HepG2 (cell line): Measurements from ENCODE around the gene TOGARAM1. TPM values are rescaled to one million over a fixed set of nuclear protein-coding genes. Genes with fewer than 3 reads are reported as not detected.

ENCODE experiments used
- ATAC-seq: fragments of 200-7000 bp; cut with Tn5 transposase; 3 replicates; pipeline ENCODE4 v1.9.1; 2020; ENCODE audit warnings: mild to moderate bottlenecking, moderate library complexity
- BruUV-seq: library from RNA; stranded (reverse); fragments of 400-500 nt; replicated peaks from 2 replicates; lab custom pipeline; 2021; lab: Mats Ljungman, UMichigan
- CTCF ChIA-PET: fragments of 300-600 bp; formaldehyde crosslinking; extraction: SDS; loops from one replicate; lab custom pipeline; 2021; ENCODE audit warnings: low total read pairs, inconsistent platforms, low intra/inter-chr PET ratio; lab: Yijun Ruan, JAX
- POLR2A ChIA-PET: fragments of 350-600 bp; sonication (Branson Sonifier 250); formaldehyde crosslinking; loops from one replicate; lab custom pipeline; 2020; ENCODE audit warnings: antibody characterized with exemption, inconsistent platforms; lab: Yijun Ruan, JAX
- DNase-seq: peaks from one replicate; pipeline ENCODE4 v3.0.0-alpha.2; 2015; ENCODE audit warnings: low spot score
- FAIRE-seq: peaks from 3 replicates; lab custom pipeline; 2011; peaks lifted over from hg19 to GRCh38; lab: Jason Lieb, UNC
- H2AFZ ChIP-seq: one replicate; pipeline ENCODE4 v1.6.1; 2011; ENCODE audit warnings: low read length, inconsistent platforms
- H3K27ac ChIP-seq: fragments of 300-600 bp; 3 replicates; pipeline ENCODE4 v1.8.0; 2011; ENCODE audit warnings: mixed run types, mild to moderate bottlenecking, mixed read lengths, low read length, inconsistent platforms; ENCODE audit not compliant: insufficient read depth; ENCODE audit errors: extremely low read length
- H3K27me3 ChIP-seq, 2 experiments: fragments of 200-600 bp in 1 of 2; 2 replicates in 1 of 2; 3 replicates in 1 of 2; pipeline versions ENCODE4 v1.6.0 to v1.8.0; 2011; ENCODE audit warnings: low read length in 2 of 2, mild to moderate bottlenecking in 2 of 2, moderate library complexity in 2 of 2, inconsistent platforms in 1 of 2; ENCODE audit not compliant: insufficient read depth in 2 of 2, control insufficient read depth in 1 of 2
- H3K36me3 ChIP-seq, 2 experiments: fragments of 200-600 bp in 1 of 2; replicated peaks in 1 of 2; 2 replicates in 1 of 2; 3 replicates in 1 of 2; pipeline versions ENCODE4 v1.5.1 to v1.8.0; 2011; ENCODE audit warnings: low read length in 2 of 2, inconsistent platforms in 1 of 2; ENCODE audit not compliant: insufficient read depth in 2 of 2, control insufficient read depth in 1 of 2
- H3K4me1 ChIP-seq: 2 replicates; pipeline ENCODE4 v1.5.1; 2012; ENCODE audit warnings: low read length, inconsistent platforms; ENCODE audit not compliant: insufficient read depth
- H3K4me2 ChIP-seq: 2 replicates; pipeline ENCODE4 v1.6.0; 2011; ENCODE audit warnings: low read depth, low read length, inconsistent platforms
- H3K4me3 ChIP-seq, 3 experiments: fragments of 200-600 bp in 1 of 3; sonication (generic), shearing (Covaris generic) in 1 of 3; replicated peaks in 1 of 3; 2 replicates each; pipeline ENCODE4 v1.5.1; 2011 to 2016; ENCODE audit warnings: low read length in 3 of 3, inconsistent platforms in 2 of 3, low read depth in 2 of 3, mild to moderate bottlenecking in 2 of 3, control low read depth in 1 of 3, mixed read lengths in 1 of 3; ENCODE audit not compliant: insufficient read depth in 1 of 3
- H3K79me2 ChIP-seq: one replicate; pipeline ENCODE4 v1.6.1; 2011; ENCODE audit warnings: low read length, inconsistent platforms; ENCODE audit not compliant: insufficient read depth
- H3K9ac ChIP-seq: 2 replicates; pipeline ENCODE4 v1.6.0; 2011; ENCODE audit warnings: mild to moderate bottlenecking, low read depth, low read length, inconsistent platforms; ENCODE audit not compliant: insufficient read depth
- H3K9me3 ChIP-seq: 2 replicates; pipeline ENCODE4 v1.5.1; 2012; ENCODE audit warnings: mild to moderate bottlenecking, low read length
- H4K20me1 ChIP-seq: 2 replicates; pipeline ENCODE4 v1.6.0; 2011; ENCODE audit warnings: inconsistent platforms, mild to moderate bottlenecking, low read length, moderate library complexity; ENCODE audit not compliant: insufficient read depth
- ATAD3A ChIP-seq: sonication (generic); formaldehyde crosslinking; IDR thresholded peaks from 2 replicates; pipeline ENCODE4 v1.4.0; 2020; ENCODE audit warnings: missing genetic modification reagents
- HMG20A ChIP-seq: IDR thresholded peaks from 2 replicates; pipeline ENCODE4 v1.6.1; 2016; ENCODE audit warnings: borderline replicate concordance
- IRF2 ChIP-seq: IDR thresholded peaks from 2 replicates; pipeline ENCODE4 v1.6.1; 2018; ENCODE audit warnings: missing genetic modification reagents, missing compliant biosample characterization
- MIER2 ChIP-seq: IDR thresholded peaks from 2 replicates; pipeline ENCODE4 v1.6.1; 2016; ENCODE audit warnings: missing biosample characterization, missing genetic modification reagents
- RBFOX2 ChIP-seq: fragments of 200-400 bp; formaldehyde crosslinking; IDR thresholded peaks from 2 replicates; pipeline ENCODE4 v1.6.1; 2017; ENCODE audit warnings: low read depth, mild to moderate bottlenecking, low read length
- XBP1 ChIP-seq: sonication (generic); formaldehyde crosslinking; IDR thresholded peaks from 2 replicates; pipeline ENCODE4 v1.5.0; 2020; ENCODE audit warnings: missing genetic modification reagents
- ZFP90 ChIP-seq: sonication (generic); formaldehyde crosslinking; IDR thresholded peaks from 2 replicates; pipeline ENCODE4 v1.8.0; 2022; ENCODE audit warnings: missing genetic modification reagents, mild to moderate bottlenecking, inconsistent platforms, borderline replicate concordance
- ZNF367 ChIP-seq: sonication (generic); formaldehyde crosslinking; IDR thresholded peaks from 2 replicates; pipeline ENCODE4 v1.4.0; 2020; ENCODE audit warnings: missing genetic modification reagents, borderline replicate concordance
- ZSCAN21 ChIP-seq: sonication (generic); formaldehyde crosslinking; IDR thresholded peaks from 2 replicates; pipeline ENCODE4 v1.8.0; 2022; ENCODE audit warnings: mild to moderate bottlenecking, missing genetic modification reagents, moderate library complexity, borderline replicate concordance
- WGBS: methylation state at CpG from one replicate; pipeline ENCODE4 v1.1.6; 2017; ENCODE audit warnings: low lambda C conversion rate; 5-methylcytosine and 5-hydroxymethylcytosine counted together
- in situ Hi-C: cut with HindIII; loops from 2 replicates; pipeline ENCODE4 v1.10.0; 2017; ENCODE audit warnings: low pct_unique_long_range_greater_than_20kb; ENCODE audit not compliant: extremely low pct_ligation_motif_present
- intact Hi-C: fragments of 100-400 bp; cut with micrococcal nuclease; formaldehyde crosslinking; loops from one replicate; pipeline ENCODE4 v1.10.0; 2022; ENCODE audit not compliant: unreplicated experiment
- polyA plus RNA-seq, 8 experiments: library from polyadenylated mRNA; depleted of rRNA in 3 of 8; stranded (reverse) in 7 of 8; unstranded in 1 of 8; fragments of >200 nt; fragmentation: Illumina TruSeq in 4 of 8; extraction: Trizol in 4 of 8; gene quantifications; 2 replicates each; pipeline versions ENCODE4 v1.2.1 to v1.2.3, GENCODE V29; 2011 to 2016; ENCODE audit warnings: low read depth in 4 of 8, missing spikeins in 1 of 8, mixed read lengths in 1 of 8; ENCODE audit not compliant: insufficient read depth in 1 of 8
- total RNA-seq, 5 experiments: library from RNA; depleted of rRNA; stranded (reverse); fragments of >200 nt; fragmentation: Illumina TruSeq; extraction: Trizol; gene quantifications; 2 replicates each; pipeline ENCODE4 v1.2.3, GENCODE V29; 2016; ENCODE audit warnings: low read depth in 1 of 5
- TF ChIP-seq, protein P1 (sequence below): sonication (generic); formaldehyde crosslinking; IDR thresholded peaks from 2 replicates; pipeline ENCODE4 v1.9.0; 2021; ENCODE audit warnings: missing genetic modification reagents, borderline replicate concordance

Gene TOGARAM1
- total and polyA plus RNA-seq, 2 of the 13 experiments (the other 11 are each of a cell fraction or from before 2014, with no cell fraction given) = 5.6 to 9.8 TPM

DNA sequence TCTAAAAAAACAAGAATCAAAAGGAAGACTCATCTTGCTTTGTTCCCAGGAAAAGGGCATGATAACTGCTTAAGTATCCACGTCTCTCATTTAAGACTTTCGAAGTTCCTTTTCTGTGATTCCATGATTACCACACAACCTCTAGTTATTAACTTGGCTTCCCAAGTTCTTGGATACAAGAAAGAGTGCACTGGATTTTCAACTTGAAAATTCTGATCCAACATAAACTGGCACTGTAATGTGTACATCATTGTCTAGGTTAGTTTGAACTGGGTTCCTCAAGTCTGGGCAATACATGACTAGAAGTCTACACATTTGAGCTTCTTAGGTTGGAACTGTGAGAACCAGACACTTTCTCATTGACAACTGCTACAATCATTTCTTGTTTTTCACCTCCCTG, 1.8 kb upstream of the TOGARAM1 start:
- TF ChIP-seq ZNF367 (no peak), XBP1 (CRISPR knock-in tag) (no peak), ZSCAN21 (CRISPR knock-in tag) (no peak), ATAD3A (CRISPR knock-in tag) (no peak), MIER2 (CRISPR knock-in tag) (no peak), ZFP90 (CRISPR knock-in tag) (no peak), HMG20A (CRISPR knock-in tag) (no peak), IRF2 (CRISPR knock-in tag) (no peak), RBFOX2 (no peak)
- TF ChIP-seq, protein P1, sequence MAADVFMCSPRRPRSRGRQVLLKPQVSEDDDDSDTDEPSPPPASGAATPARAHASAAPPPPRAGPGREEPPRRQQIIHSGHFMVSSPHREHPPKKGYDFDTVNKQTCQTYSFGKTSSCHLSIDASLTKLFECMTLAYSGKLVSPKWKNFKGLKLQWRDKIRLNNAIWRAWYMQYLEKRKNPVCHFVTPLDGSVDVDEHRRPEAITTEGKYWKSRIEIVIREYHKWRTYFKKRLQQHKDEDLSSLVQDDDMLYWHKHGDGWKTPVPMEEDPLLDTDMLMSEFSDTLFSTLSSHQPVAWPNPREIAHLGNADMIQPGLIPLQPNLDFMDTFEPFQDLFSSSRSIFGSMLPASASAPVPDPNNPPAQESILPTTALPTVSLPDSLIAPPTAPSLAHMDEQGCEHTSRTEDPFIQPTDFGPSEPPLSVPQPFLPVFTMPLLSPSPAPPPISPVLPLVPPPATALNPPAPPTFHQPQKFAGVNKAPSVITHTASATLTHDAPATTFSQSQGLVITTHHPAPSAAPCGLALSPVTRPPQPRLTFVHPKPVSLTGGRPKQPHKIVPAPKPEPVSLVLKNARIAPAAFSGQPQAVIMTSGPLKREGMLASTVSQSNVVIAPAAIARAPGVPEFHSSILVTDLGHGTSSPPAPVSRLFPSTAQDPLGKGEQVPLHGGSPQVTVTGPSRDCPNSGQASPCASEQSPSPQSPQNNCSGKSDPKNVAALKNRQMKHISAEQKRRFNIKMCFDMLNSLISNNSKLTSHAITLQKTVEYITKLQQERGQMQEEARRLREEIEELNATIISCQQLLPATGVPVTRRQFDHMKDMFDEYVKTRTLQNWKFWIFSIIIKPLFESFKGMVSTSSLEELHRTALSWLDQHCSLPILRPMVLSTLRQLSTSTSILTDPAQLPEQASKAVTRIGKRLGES (CRISPR knock-in tag) = no peak
- TF ChIP-seq, all 625 proteins: peak for 0
- Histone ChIP-seq H3K27me3 (no peaks in the 10 kb centered on the region; a peak in 1 of 5 replicates), H4K20me1 (peaks cover 13% of the 10 kb centered on the region), H3K4me2 (peak overlapping the region; percentile 73), H3K79me2 (peaks cover 93% of the 10 kb centered on the region), H3K9ac (peak overlapping the region; percentile 81), H3K4me1 (peaks cover 38% of the 10 kb centered on the region), H3K9me3 (no peaks in the 10 kb centered on the region), H2AFZ (no peak overlapping the region), H3K4me3 (peak overlapping the region; percentile 74 to 84 (median 80); a peak in 5 of 6 replicates), H3K36me3 (no peaks in the 10 kb centered on the region), H3K27ac (no peak overlapping the region)
- FAIRE-seq = no peak
- no peak for ATAC-seq
- no TSS peak for BruUV-seq
- ChIA-PET CTCF (no interaction called here), POLR2A (interaction anchor here (4.5 kb wide), 1 partner anchor 175 kb away, joined by 42 read pairs; the partner anchor contains the start of genes FANCM and FKBP3)
- in situ Hi-C loops = loop anchor here (5.0 kb wide), 1 partner anchor 177 kb away; the partner anchor contains the start of gene FANCM
- 38% methylated on average over 2 of the region's 2 CpGs for WGBS
- intact Hi-C loops = no loop called here
- no peak for DNase-seq
